A549 (cell line): Measurements from ENCODE around the gene OCA2. TPM values are rescaled to one million over a fixed set of nuclear protein-coding genes. Genes with fewer than 3 reads are reported as not detected.

ENCODE experiments used
- ATAC-seq, 2 experiments: fragments of 200-7000 bp in 1 of 2; fragments of >200 bp in 1 of 2; cut with Nextera tagmentation in 1 of 2; cut with Tn5 transposase in 1 of 2; 3 replicates each; pipeline versions ENCODE4 v1.8.0 to v1.9.1; 2018 to 2020; ENCODE audit warnings: mild to moderate bottlenecking in 1 of 2, moderate library complexity in 1 of 2
- CTCF ChIA-PET: fragments of 300-600 bp; sonication (Branson Sonifier 250); formaldehyde crosslinking; extraction: SDS; loops from one replicate; lab custom pipeline; 2021; ENCODE audit warnings: antibody characterized with exemption, inconsistent platforms; lab: Yijun Ruan, JAX
- POLR2A ChIA-PET: fragments of 350-600 bp; formaldehyde crosslinking; extraction: SDS; loops from one replicate; lab custom pipeline; 2021; ENCODE audit warnings: antibody characterized with exemption, inconsistent platforms; lab: Yijun Ruan, JAX
- DNase-seq, 2 experiments: peaks; one replicate each; pipeline versions ENCODE4 v3.0.0 to v3.0.0-alpha.2; 2011 to 2016; ENCODE audit warnings: low read depth in 1 of 2, low spot score in 1 of 2
- FAIRE-seq: peaks from 2 replicates; lab custom pipeline; 2011; peaks lifted over from hg19 to GRCh38; lab: Jason Lieb, UNC
- H3K27ac ChIP-seq, 2 experiments: fragments of >200 bp; sonication (Bioruptor Twin); formaldehyde crosslinking; 3 replicates each; pipeline ENCODE4 v1.5.1; 2016 to 2017
- H3K4me1 ChIP-seq: fragments of >200 bp; sonication (Bioruptor Twin); formaldehyde crosslinking; 3 replicates; pipeline ENCODE4 v1.6.1; 2016
- H3K4me2 ChIP-seq: fragments of >200 bp; sonication (Bioruptor Twin); formaldehyde crosslinking; 3 replicates; pipeline ENCODE4 v1.6.1; 2016
- H3K4me3 ChIP-seq: fragments of >200 bp; sonication (Bioruptor Twin); formaldehyde crosslinking; 3 replicates; pipeline ENCODE4 v1.5.1; 2016
- H3K9me3 ChIP-seq: fragments of >200 bp; sonication (Bioruptor Twin); formaldehyde crosslinking; 3 replicates; pipeline ENCODE4 v1.6.1; 2016
- CBX2 ChIP-seq: fragments of 200-600 bp; sonication (generic); IDR thresholded peaks from 2 replicates; pipeline ENCODE4 v1.6.1; 2016; ENCODE audit warnings: low read depth, mild to moderate bottlenecking, borderline replicate concordance
- CBX8 ChIP-seq: fragments of 200-600 bp; sonication (generic); IDR thresholded peaks from 2 replicates; pipeline ENCODE4 v1.6.1; 2016
- CHD4 ChIP-seq: fragments of 200-600 bp; sonication (generic); IDR thresholded peaks from 2 replicates; pipeline ENCODE4 v1.6.1; 2016; ENCODE audit warnings: antibody characterized with exemption, mild to moderate bottlenecking, borderline replicate concordance
- CTCF ChIP-seq: fragments of >200 bp; sonication (Bioruptor Twin); formaldehyde crosslinking; IDR thresholded peaks from 3 replicates; pipeline ENCODE4 v1.5.1; 2016
- EHMT2 ChIP-seq: fragments of 200-600 bp; sonication (generic); IDR thresholded peaks from 2 replicates; pipeline ENCODE4 v1.6.1; 2016; ENCODE audit warnings: antibody characterized with exemption, low read depth, mild to moderate bottlenecking, moderate library complexity
- ESRRA ChIP-seq: fragments of 150-350 bp; IDR thresholded peaks from 2 replicates; pipeline ENCODE4 v1.6.1; 2014; ENCODE audit warnings: mild to moderate bottlenecking, low read length, borderline replicate concordance
- FOSB ChIP-seq: fragments of 250-450 bp; sonication (Bioruptor Pico); IDR thresholded peaks from 2 replicates; pipeline ENCODE4 v1.5.0; 2020; ENCODE audit warnings: mild to moderate bottlenecking, moderate library complexity
- GATA3 ChIP-seq: IDR thresholded peaks from 2 replicates; pipeline ENCODE4 v1.6.1; 2012; ENCODE audit warnings: borderline replicate concordance
- HDAC2 ChIP-seq: fragments of 200-600 bp; sonication (generic); IDR thresholded peaks from 2 replicates; pipeline ENCODE4 v1.6.1; 2016
- HOXB13 ChIP-seq: fragments of 250-450 bp; sonication (Bioruptor Pico); IDR thresholded peaks from 2 replicates; pipeline ENCODE4 v1.5.0; 2020; ENCODE audit warnings: low read depth, mild to moderate bottlenecking, moderate library complexity
- HOXB5 ChIP-seq: fragments of 250-450 bp; sonication (Bioruptor Pico); IDR thresholded peaks from 2 replicates; pipeline ENCODE4 v1.5.0; 2020; ENCODE audit warnings: mild to moderate bottlenecking, moderate library complexity
- JUNB ChIP-seq: fragments of >200 bp; sonication (Bioruptor Twin); formaldehyde crosslinking; IDR thresholded peaks from 2 replicates; pipeline ENCODE4 v1.6.1; 2016
- KDM1A ChIP-seq: fragments of 200-600 bp; sonication (generic); IDR thresholded peaks from 2 replicates; pipeline ENCODE4 v1.6.1; 2016; ENCODE audit warnings: low read depth, mild to moderate bottlenecking
- MAFK ChIP-seq: fragments of 450-650 bp; IDR thresholded peaks from 2 replicates; pipeline ENCODE4 v1.6.1; 2014; ENCODE audit not compliant: partially characterized antibody
- MYC ChIP-seq: IDR thresholded peaks from 2 replicates; pipeline ENCODE4 v1.6.1; 2012; ENCODE audit warnings: mild to moderate bottlenecking, inconsistent platforms, low read length, improper control_type of control experiment, borderline replicate concordance
- RARB ChIP-seq: fragments of 250-450 bp; sonication (Bioruptor Pico); IDR thresholded peaks from 2 replicates; pipeline ENCODE4 v1.8.0; 2021; ENCODE audit warnings: mild to moderate bottlenecking, moderate library complexity
- RFX5 ChIP-seq: fragments of 450-650 bp; IDR thresholded peaks from 2 replicates; pipeline ENCODE4 v1.7.1; 2014; ENCODE audit warnings: antibody characterized with exemption, mild to moderate bottlenecking, moderate library complexity
- SREBF2 ChIP-seq: fragments of 450-650 bp; IDR thresholded peaks from 2 replicates; pipeline ENCODE4 v1.6.1; 2014; ENCODE audit warnings: mild to moderate bottlenecking, moderate library complexity
- TP53 ChIP-seq: fragments of 250-450 bp; sonication (Bioruptor Pico); IDR thresholded peaks from 2 replicates; pipeline ENCODE4 v1.5.0; 2021; ENCODE audit warnings: mild to moderate bottlenecking, moderate library complexity
- ZC3H11A ChIP-seq: fragments of 450-650 bp; IDR thresholded peaks from 2 replicates; pipeline ENCODE4 v1.6.1; 2014; ENCODE audit warnings: antibody characterized with exemption, mild to moderate bottlenecking
- ZFP36 ChIP-seq: fragments of 450-650 bp; IDR thresholded peaks from 2 replicates; pipeline ENCODE4 v1.6.1; 2014; ENCODE audit warnings: borderline replicate concordance; ENCODE audit not compliant: partially characterized antibody
- WGBS: methylation state at CpG from one replicate; pipeline ENCODE4 v1.1.6; 2017; ENCODE audit errors: missing lambda C conversion rate; 5-methylcytosine and 5-hydroxymethylcytosine counted together
- polyA plus RNA-seq, 4 experiments: library from polyadenylated mRNA; depleted of rRNA in 3 of 4; stranded (reverse); fragments of >200 nt; fragmentation: RNase III in 1 of 4; extraction: RNeasy Plus Mini Kit Qiagen cat#74134 plus additional on column Dnase treatment in 1 of 4; gene quantifications; 2 replicates in 3 of 4; 3 replicates in 1 of 4; pipeline ENCODE4 v1.2.3, GENCODE V29; 2011 to 2017
- TF ChIP-seq, protein P1 (sequence below): fragments of 250-450 bp; sonication (Bioruptor Pico); IDR thresholded peaks from 2 replicates; pipeline ENCODE4 v1.5.0; 2020; ENCODE audit warnings: low read depth, mild to moderate bottlenecking, moderate library complexity

OCA2 gene
- polyA plus RNA-seq, 2 of the 4 experiments (the other 2 are of a cell fraction) = 0.17 to 0.25 TPM

DNA sequence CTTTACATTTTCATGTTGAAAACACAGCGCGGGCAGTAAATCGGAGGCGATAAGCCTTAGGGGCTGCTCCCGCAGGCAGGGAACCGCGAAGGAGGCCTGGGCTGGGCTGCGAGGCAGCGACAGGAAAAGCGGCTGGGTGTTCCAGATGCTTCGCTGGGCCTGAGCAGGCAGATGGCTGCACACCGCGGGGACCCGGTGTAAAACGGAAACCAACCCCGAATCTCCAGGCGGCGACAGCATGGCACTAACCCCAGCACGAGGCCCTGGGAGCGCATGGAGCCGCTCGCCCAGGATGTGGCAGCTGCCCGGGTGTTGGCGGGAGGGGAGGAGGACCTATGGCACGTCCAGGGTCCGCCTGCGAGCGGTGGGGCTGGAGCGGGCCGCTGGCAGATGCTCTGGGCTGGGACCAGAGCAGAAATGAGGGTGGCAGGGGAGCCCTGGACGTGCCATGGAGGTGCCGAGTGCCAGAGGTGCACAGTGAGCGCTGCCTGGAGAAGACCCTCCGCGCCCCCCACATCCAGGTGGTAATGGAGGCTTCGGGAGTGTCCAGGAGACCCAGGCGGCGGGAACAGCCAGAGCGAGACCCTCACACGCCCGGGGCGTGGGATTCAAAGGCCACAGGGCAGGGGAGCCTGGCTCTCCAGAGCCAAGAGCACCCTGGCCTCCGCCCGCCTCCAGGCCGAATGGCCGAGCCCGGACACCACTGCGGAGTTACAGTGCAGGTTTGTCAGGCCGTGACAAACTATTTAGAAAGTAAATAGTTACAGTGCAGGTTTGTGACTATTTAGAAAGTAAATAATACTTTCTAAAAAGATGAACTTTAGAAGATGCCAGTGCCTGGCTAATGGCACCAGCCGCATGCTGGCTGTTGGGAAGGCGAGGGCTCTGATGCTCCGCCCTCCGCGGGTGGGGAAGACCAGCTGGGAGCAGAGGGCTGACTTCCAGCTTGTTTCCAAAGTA is 293.6 kb downstream of the OCA2 start:
- ATAC-seq = no peak

GRCh38 chr15:27804569-27805260 is 294.4 kb downstream of the OCA2 start:
- H3K27ac ChIP-seq = no peak overlapping the region
- FAIRE-seq (no peak), DNase-seq (no peak), ATAC-seq (no peak)
- 42% methylated on average over 30 of the region's 30 CpGs for WGBS
- no peak overlapping the region for H3K4me2 ChIP-seq
- CTCF ChIA-PET = no interaction called here
- H3K4me3 ChIP-seq = no peak overlapping the region
- H3K9me3 ChIP-seq = peaks cover 3% of the 10 kb centered on the region; the same call in 2 of the 3 replicates
- H3K4me1 ChIP-seq = no peaks in the 10 kb centered on the region
- TF ChIP-seq EHMT2 (no peak), JUNB (no peak), KDM1A (no peak), ESRRA (no peak), ZFP36 (no peak), MAFK (no peak), HOXB13 (no peak), RARB (CRISPR knock-in tag) (no peak), HDAC2 (no peak), RFX5 (no peak)
- POLR2A ChIA-PET = no interaction called here

More for the DNA sequence above, 293.6 kb downstream of the OCA2 start:
- Histone ChIP-seq H3K27ac (no peak overlapping the region), H3K4me1 (no peaks in the 10 kb centered on the region), H3K9me3 (peaks cover 3% of the 10 kb centered on the region; the same call in 2 of the 3 replicates), H3K4me3 (no peak overlapping the region), H3K4me2 (no peak overlapping the region)
- no peak for DNase-seq
- ChIA-PET CTCF (no interaction called here), POLR2A (no interaction called here)
- 55% methylated on average over 46 of the region's 54 CpGs for WGBS
- TF ChIP-seq CHD4 (no peak), SREBF2 (no peak), MYC (no peak), CBX8 (no peak), CBX2 (no peak), GATA3 (no peak), HOXB5 (no peak), TP53 (CRISPR knock-in tag) (no peak), ZC3H11A (no peak), FOSB (CRISPR knock-in tag) (no peak), CTCF (no peak)
- TF ChIP-seq, protein P1, sequence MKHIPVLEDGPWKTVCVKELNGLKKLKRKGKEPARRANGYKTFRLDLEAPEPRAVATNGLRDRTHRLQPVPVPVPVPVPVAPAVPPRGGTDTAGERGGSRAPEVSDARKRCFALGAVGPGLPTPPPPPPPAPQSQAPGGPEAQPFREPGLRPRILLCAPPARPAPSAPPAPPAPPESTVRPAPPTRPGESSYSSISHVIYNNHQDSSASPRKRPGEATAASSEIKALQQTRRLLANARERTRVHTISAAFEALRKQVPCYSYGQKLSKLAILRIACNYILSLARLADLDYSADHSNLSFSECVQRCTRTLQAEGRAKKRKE (CRISPR knock-in tag) = no peak
- no peak for FAIRE-seq
